Measurements from ENCODE around the gene WDR75. TPM values are rescaled to one million over a fixed set of nuclear protein-coding genes. Genes with fewer than 3 reads are reported as not detected.
"Not testable (repeated sequence)": the region's sequence is repeated elsewhere in the genome, so short reads cannot be mapped to it uniquely, and the experiment has no call there.

The WDR75 gene
- polyA plus RNA-seq, 2 donors, result 15.3 to 16.5 TPM

DNA sequence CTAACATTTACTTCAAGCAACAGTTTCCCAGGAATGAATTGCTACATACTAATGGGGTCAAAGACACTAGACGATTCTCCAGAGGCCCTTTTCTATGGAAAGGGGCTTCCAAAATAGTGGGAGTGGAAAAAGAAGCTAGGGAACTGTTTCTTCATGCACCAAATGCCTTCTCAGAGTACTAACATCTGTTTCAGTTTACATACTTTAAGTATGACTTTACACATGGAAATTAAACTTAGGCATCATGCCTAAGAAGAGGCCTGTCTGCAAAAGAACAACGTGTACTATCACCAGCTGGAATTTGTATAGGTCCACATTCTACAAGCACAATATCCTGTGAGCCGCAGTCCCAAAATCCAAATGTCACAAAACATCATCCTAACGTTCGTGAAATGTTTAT, 29.4 kb upstream of the WDR75 start:
- WGBS, 2 donors, result 36 to 37% methylated on average over 5 of the region's 5 CpGs
- Histone ChIP-seq H3K4me1 (ENCODE audit: control insufficient read depth in 2 of 2, insufficient read depth in 2 of 2, low read length in 1 of 2) (no peaks in the 10 kb centered on the region), H3K27ac (ENCODE audit: low read depth in 2 of 2, low read length in 1 of 2) (no peak overlapping the region), H3K36me3 (ENCODE audit: control insufficient read depth in 2 of 2, insufficient read depth in 2 of 2, low read length in 1 of 2) (no peaks in the 10 kb centered on the region), H3K27me3 (ENCODE audit: control insufficient read depth in 1 of 2, insufficient read depth in 2 of 2, low read length in 2 of 2) (no peaks in the 10 kb centered on the region), H3K9me3 (ENCODE audit: control insufficient read depth in 2 of 2, insufficient read depth in 1 of 2, low read depth in 1 of 2, low read length in 1 of 2) (no peaks in the 10 kb centered on the region), H3K4me3 (ENCODE audit: low read depth in 1 of 2, low read length in 2 of 2) (no peak overlapping the region)

GRCh38 chr2:189412330-189412953, 28.8 kb upstream of the WDR75 start:
- Histone ChIP-seq H3K4me3 (ENCODE audit: low read depth in 1 of 2, low read length in 2 of 2) (no peak overlapping the region), H3K4me1 (ENCODE audit: control insufficient read depth in 2 of 2, insufficient read depth in 2 of 2, low read length in 1 of 2) (no peaks in the 10 kb centered on the region), H3K36me3 (ENCODE audit: control insufficient read depth in 2 of 2, insufficient read depth in 2 of 2, low read length in 1 of 2) (no peaks in the 10 kb centered on the region), H3K27me3 (ENCODE audit: control insufficient read depth in 1 of 2, insufficient read depth in 2 of 2, low read length in 2 of 2) (no peaks in the 10 kb centered on the region), H3K27ac (ENCODE audit: low read depth in 2 of 2, low read length in 1 of 2) (no peak overlapping the region), H3K9me3 (ENCODE audit: control insufficient read depth in 2 of 2, insufficient read depth in 1 of 2, low read depth in 1 of 2, low read length in 1 of 2) (no peaks in the 10 kb centered on the region)
- 46 to 47% methylated on average over 4 of the region's 4 CpGs for WGBS, 2 donors

GRCh38 chr2:189413249-189413648, 28.0 kb upstream of the WDR75 start:
- WGBS, 2 donors, result 85% methylated on average over 4 of the region's 4 CpGs
- no peaks in the 10 kb centered on the region for H3K9me3 ChIP-seq (ENCODE audit: control insufficient read depth in 2 of 2, insufficient read depth in 1 of 2, low read depth in 1 of 2, low read length in 1 of 2)
- no peaks in the 10 kb centered on the region for H3K36me3 ChIP-seq (ENCODE audit: control insufficient read depth in 2 of 2, insufficient read depth in 2 of 2, low read length in 1 of 2)
- H3K27me3 ChIP-seq (ENCODE audit: control insufficient read depth in 1 of 2, insufficient read depth in 2 of 2, low read length in 2 of 2), result no peaks in the 10 kb centered on the region
- H3K4me1 ChIP-seq (ENCODE audit: control insufficient read depth in 2 of 2, insufficient read depth in 2 of 2, low read length in 1 of 2), result no peaks in the 10 kb centered on the region
- no peak overlapping the region for H3K4me3 ChIP-seq (ENCODE audit: low read depth in 1 of 2, low read length in 2 of 2)
- no peak overlapping the region for H3K27ac ChIP-seq (ENCODE audit: low read depth in 2 of 2, low read length in 1 of 2)

- Histone ChIP-seq H3K27me3 (ENCODE audit: control insufficient read depth in 1 of 2, insufficient read depth in 2 of 2, low read length in 2 of 2) (no peaks in the 10 kb centered on the region), H3K4me1 (ENCODE audit: control insufficient read depth in 2 of 2, insufficient read depth in 2 of 2, low read length in 1 of 2) (no peaks in the 10 kb centered on the region), H3K9me3 (ENCODE audit: control insufficient read depth in 2 of 2, insufficient read depth in 1 of 2, low read depth in 1 of 2, low read length in 1 of 2) (no peaks in the 10 kb centered on the region), H3K27ac (ENCODE audit: low read depth in 2 of 2, low read length in 1 of 2) (no peak overlapping the region), H3K36me3 (ENCODE audit: control insufficient read depth in 2 of 2, insufficient read depth in 2 of 2, low read length in 1 of 2) (no peaks in the 10 kb centered on the region), H3K4me3 (ENCODE audit: low read depth in 1 of 2, low read length in 2 of 2) (no peak overlapping the region)
- WGBS, 2 donors, result 79 to 81% methylated on average over 1 of the region's 1 CpG
Observed at GRCh38 chr2:189421644-189422043, 19.6 kb upstream of the WDR75 start.

GRCh38 chr2:189424961-189425360, 16.3 kb upstream of the WDR75 start:
- no peak overlapping the region for H3K4me3 ChIP-seq (ENCODE audit: low read depth in 1 of 2, low read length in 2 of 2)
- no peak overlapping the region for H3K27ac ChIP-seq (ENCODE audit: low read depth in 2 of 2, low read length in 1 of 2)
- no peaks in the 10 kb centered on the region for H3K36me3 ChIP-seq (ENCODE audit: control insufficient read depth in 2 of 2, insufficient read depth in 2 of 2, low read length in 1 of 2)
- H3K4me1 ChIP-seq (ENCODE audit: control insufficient read depth in 2 of 2, insufficient read depth in 2 of 2, low read length in 1 of 2), result no peaks in the 10 kb centered on the region
- no peaks in the 10 kb centered on the region for H3K9me3 ChIP-seq (ENCODE audit: control insufficient read depth in 2 of 2, insufficient read depth in 1 of 2, low read depth in 1 of 2, low read length in 1 of 2)
- WGBS, 2 donors, result 91 to 92% methylated on average over 2 of the region's 2 CpGs
- H3K27me3 ChIP-seq (ENCODE audit: control insufficient read depth in 1 of 2, insufficient read depth in 2 of 2, low read length in 2 of 2), result no peaks in the 10 kb centered on the region

DNA sequence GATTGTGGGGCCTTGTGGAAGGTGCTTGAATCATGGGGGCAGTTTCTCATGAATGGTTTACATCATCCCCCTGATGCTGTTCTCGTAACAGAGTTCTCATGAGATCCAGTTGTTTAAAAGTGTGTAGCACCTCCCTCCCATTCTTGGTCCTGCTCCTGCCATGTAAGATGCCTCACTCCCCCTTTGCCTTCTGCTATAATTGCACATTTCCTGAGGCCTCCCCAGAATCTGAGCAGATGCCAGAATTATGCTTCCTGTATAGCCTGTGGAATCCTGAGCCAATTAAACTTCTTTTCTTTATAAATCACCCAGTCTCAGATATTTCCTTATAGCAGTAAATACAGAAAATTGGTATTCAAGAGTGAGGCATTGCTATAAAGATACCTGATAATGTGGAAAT, 15.6 kb upstream of the WDR75 start:
- no peak overlapping the region for H3K4me3 ChIP-seq (ENCODE audit: low read depth in 1 of 2, low read length in 2 of 2)
- H3K27me3 ChIP-seq (ENCODE audit: control insufficient read depth in 1 of 2, insufficient read depth in 2 of 2, low read length in 2 of 2), result no peaks in the 10 kb centered on the region
- no peaks in the 10 kb centered on the region for H3K9me3 ChIP-seq (ENCODE audit: control insufficient read depth in 2 of 2, insufficient read depth in 1 of 2, low read depth in 1 of 2, low read length in 1 of 2)
- no peak overlapping the region for H3K27ac ChIP-seq (ENCODE audit: low read depth in 2 of 2, low read length in 1 of 2)
- H3K4me1 ChIP-seq (ENCODE audit: control insufficient read depth in 2 of 2, insufficient read depth in 2 of 2, low read length in 1 of 2), result no peaks in the 10 kb centered on the region
- no peaks in the 10 kb centered on the region for H3K36me3 ChIP-seq (ENCODE audit: control insufficient read depth in 2 of 2, insufficient read depth in 2 of 2, low read length in 1 of 2)
- 89 to 96% methylated on average over 1 of the region's 1 CpG for WGBS, 2 donors

- H3K4me3 ChIP-seq (ENCODE audit: low read depth in 1 of 2, low read length in 2 of 2), result no peak overlapping the region
- 97% methylated on average over 2 of the region's 2 CpGs for WGBS, 2 donors
- H3K27me3 ChIP-seq (ENCODE audit: control insufficient read depth in 1 of 2, insufficient read depth in 2 of 2, low read length in 2 of 2), result no peaks in the 10 kb centered on the region
- H3K36me3 ChIP-seq (ENCODE audit: control insufficient read depth in 2 of 2, insufficient read depth in 2 of 2, low read length in 1 of 2), result no peaks in the 10 kb centered on the region
- no peaks in the 10 kb centered on the region for H3K4me1 ChIP-seq (ENCODE audit: control insufficient read depth in 2 of 2, insufficient read depth in 2 of 2, low read length in 1 of 2)
- H3K27ac ChIP-seq (ENCODE audit: low read depth in 2 of 2, low read length in 1 of 2), result no peak overlapping the region
- H3K9me3 ChIP-seq (ENCODE audit: control insufficient read depth in 2 of 2, insufficient read depth in 1 of 2, low read depth in 1 of 2, low read length in 1 of 2), result no peaks in the 10 kb centered on the region
Observed at GRCh38 chr2:189426886-189427285, 14.4 kb upstream of the WDR75 start.

DNA sequence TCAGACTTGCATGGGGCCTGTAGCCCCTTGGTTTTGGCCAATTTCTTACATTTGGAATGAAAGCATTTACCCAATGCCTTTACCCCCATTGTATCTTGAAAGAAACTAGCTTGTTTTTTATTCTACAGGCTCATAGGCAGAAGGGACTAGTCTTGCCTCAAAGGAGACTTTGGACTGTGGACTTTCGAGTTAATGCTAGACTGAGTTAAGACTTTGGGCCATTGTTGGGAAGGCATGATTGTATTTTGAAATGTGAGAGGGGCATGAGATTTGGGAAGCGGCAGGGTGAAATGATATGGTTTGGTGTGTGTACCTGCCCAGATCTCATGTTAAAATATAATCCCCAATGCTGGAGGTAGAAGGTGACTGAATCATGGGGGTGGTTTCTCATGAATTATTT, 13.4 kb upstream of the WDR75 start:
- 88 to 95% methylated on average over 2 of the region's 2 CpGs for WGBS, 2 donors
- H3K27me3 ChIP-seq (ENCODE audit: control insufficient read depth in 1 of 2, insufficient read depth in 2 of 2, low read length in 2 of 2), result no peaks in the 10 kb centered on the region

GRCh38 chr2:189430448-189430847, 10.8 kb upstream of the WDR75 start:
- H3K9me3 ChIP-seq (ENCODE audit: control insufficient read depth in 2 of 2, insufficient read depth in 1 of 2, low read depth in 1 of 2, low read length in 1 of 2); H3K27ac ChIP-seq (ENCODE audit: low read depth in 2 of 2, low read length in 1 of 2); H3K4me1 ChIP-seq (ENCODE audit: control insufficient read depth in 2 of 2, insufficient read depth in 2 of 2, low read length in 1 of 2); H3K27me3 ChIP-seq (ENCODE audit: control insufficient read depth in 1 of 2, insufficient read depth in 2 of 2, low read length in 2 of 2); H3K4me3 ChIP-seq (ENCODE audit: low read depth in 1 of 2, low read length in 2 of 2); H3K36me3 ChIP-seq (ENCODE audit: control insufficient read depth in 2 of 2, insufficient read depth in 2 of 2, low read length in 1 of 2): not testable (repeated sequence)
- 80 to 87% methylated on average over 2 of the region's 2 CpGs for WGBS, 2 donors

More for the DNA sequence above, 13.4 kb upstream of the WDR75 start:
- no peaks in the 10 kb centered on the region for H3K9me3 ChIP-seq (ENCODE audit: control insufficient read depth in 2 of 2, insufficient read depth in 1 of 2, low read depth in 1 of 2, low read length in 1 of 2)
- no peak overlapping the region for H3K4me3 ChIP-seq (ENCODE audit: low read depth in 1 of 2, low read length in 2 of 2)
- no peaks in the 10 kb centered on the region for H3K36me3 ChIP-seq (ENCODE audit: control insufficient read depth in 2 of 2, insufficient read depth in 2 of 2, low read length in 1 of 2)
- no peak overlapping the region for H3K27ac ChIP-seq (ENCODE audit: low read depth in 2 of 2, low read length in 1 of 2)
- no peaks in the 10 kb centered on the region for H3K4me1 ChIP-seq (ENCODE audit: control insufficient read depth in 2 of 2, insufficient read depth in 2 of 2, low read length in 1 of 2)

DNA sequence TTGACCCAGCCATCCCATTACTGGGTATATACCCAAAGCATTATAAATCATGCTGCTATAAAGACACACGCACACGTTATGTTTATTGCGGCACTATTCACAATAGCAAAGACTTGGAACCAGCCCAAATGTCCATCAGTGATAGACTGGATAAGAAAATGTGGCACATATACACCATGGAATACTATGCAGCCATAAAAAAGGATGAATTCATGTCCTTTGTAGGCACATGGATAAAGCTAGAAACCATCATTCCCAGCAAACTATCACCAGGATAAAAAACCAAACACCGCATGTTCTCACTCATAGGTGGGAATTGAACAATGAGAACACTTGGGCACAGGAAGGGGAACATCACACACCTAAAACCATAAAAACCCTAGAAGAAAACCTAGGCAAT, 5.5 kb upstream of the WDR75 start:
- H3K4me3 ChIP-seq (ENCODE audit: low read depth in 1 of 2, low read length in 2 of 2); H3K27me3 ChIP-seq (ENCODE audit: control insufficient read depth in 1 of 2, insufficient read depth in 2 of 2, low read length in 2 of 2); H3K36me3 ChIP-seq (ENCODE audit: control insufficient read depth in 2 of 2, insufficient read depth in 2 of 2, low read length in 1 of 2); H3K27ac ChIP-seq (ENCODE audit: low read depth in 2 of 2, low read length in 1 of 2); H3K4me1 ChIP-seq (ENCODE audit: control insufficient read depth in 2 of 2, insufficient read depth in 2 of 2, low read length in 1 of 2); H3K9me3 ChIP-seq (ENCODE audit: control insufficient read depth in 2 of 2, insufficient read depth in 1 of 2, low read depth in 1 of 2, low read length in 1 of 2): not testable (repeated sequence)
- WGBS, 2 donors, result 94 to 96% methylated on average over 4 of the region's 4 CpGs

Data from esophagus (tissue), 2 donors.